ENCODE data around the gene FHAD1. TPM values are rescaled to one million over a fixed set of nuclear protein-coding genes. Genes with fewer than 3 reads are reported as not detected.

The FHAD1 gene
- total RNA-seq, 2 experiments from 2014 or later: not detected

DNA sequence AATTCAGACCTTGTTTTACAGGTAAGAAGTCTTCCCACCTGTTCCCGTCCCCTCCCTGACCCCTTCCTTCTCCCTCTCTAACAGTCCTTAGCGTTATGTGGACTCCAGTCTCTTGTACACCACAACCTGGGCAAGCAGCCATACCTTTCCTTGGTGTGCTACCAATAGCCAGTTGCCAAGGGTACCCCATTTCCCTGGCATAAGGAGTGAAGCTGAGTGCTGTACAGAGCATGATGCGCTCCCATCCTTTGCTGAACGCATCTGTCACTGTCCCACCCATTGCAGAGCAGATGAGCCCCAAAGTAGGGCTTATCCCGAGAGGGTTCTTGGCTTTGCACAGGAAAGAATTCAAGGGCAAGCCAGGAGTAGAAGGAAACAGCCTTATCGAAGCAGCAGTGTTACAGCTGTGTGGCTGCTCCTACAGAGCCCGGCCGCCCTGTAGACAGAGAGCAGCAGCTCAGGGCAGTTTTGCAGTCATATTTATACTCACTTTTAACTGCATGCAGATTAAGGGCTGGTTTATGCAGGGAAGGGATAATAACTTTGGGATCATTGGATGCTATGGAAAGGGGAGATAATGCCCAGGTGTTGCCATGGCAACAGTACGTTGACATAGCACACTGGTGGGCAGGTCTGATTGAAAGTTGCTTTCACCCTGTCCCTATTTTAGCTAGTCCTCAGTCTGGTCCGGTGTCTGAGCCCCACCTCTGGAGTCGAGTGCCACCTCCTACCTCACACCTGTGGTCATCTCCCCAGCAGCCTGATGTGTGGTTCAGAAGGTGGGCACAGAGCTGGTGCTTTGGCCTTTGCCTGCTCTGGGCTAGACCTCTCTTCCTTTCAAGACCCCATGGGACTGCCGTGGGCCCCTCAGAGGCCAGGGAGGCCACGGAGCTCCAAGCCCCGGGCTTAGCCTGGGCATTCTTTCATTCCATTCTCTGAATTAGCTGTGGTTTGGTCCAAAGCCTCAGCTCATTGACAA is 5.1 kb downstream of the FHAD1 start:
- no peaks in the 10 kb centered on the region for H3K79me2 ChIP-seq (ENCODE audit: insufficient read depth, low read depth, low read length)
- ChIA-PET CTCF (ENCODE audit: unreplicated experiment) (no interaction called here), POLR2A (interaction anchor here (0.6 to 0.9 kb wide), 2 partner anchors 23 to 941 kb away, joined by 3 read pairs; no protein-coding TSS in a partner anchor)
- TF ChIP-seq, protein P1, sequence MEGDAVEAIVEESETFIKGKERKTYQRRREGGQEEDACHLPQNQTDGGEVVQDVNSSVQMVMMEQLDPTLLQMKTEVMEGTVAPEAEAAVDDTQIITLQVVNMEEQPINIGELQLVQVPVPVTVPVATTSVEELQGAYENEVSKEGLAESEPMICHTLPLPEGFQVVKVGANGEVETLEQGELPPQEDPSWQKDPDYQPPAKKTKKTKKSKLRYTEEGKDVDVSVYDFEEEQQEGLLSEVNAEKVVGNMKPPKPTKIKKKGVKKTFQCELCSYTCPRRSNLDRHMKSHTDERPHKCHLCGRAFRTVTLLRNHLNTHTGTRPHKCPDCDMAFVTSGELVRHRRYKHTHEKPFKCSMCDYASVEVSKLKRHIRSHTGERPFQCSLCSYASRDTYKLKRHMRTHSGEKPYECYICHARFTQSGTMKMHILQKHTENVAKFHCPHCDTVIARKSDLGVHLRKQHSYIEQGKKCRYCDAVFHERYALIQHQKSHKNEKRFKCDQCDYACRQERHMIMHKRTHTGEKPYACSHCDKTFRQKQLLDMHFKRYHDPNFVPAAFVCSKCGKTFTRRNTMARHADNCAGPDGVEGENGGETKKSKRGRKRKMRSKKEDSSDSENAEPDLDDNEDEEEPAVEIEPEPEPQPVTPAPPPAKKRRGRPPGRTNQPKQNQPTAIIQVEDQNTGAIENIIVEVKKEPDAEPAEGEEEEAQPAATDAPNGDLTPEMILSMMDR (conservative IDR thresholded peaks at IDR 0.05; ENCODE audit: low read length): no peak
- no peak for TF ChIP-seq EZH2phosphoT487 (IDR thresholded peaks at IDR 0.05; ENCODE audit: borderline replicate concordance, low read depth, low read length)
- no peak overlapping the region for H3K27ac ChIP-seq (ENCODE audit: low read depth, low read length, poor library complexity, severe bottlenecking)
- DNase-seq (ENCODE audit: low spot score): no peak
- intact Hi-C loops (cut with micrococcal nuclease; ENCODE audit: unreplicated experiment): no loop called here
- H3K4me1 ChIP-seq (ENCODE audit: insufficient read depth, low read length, poor library complexity, severe bottlenecking): no peaks in the 10 kb centered on the region
- H4K20me1 ChIP-seq (ENCODE audit: insufficient read depth, low read length): no peaks in the 10 kb centered on the region
- no peak overlapping the region for H3K4me3 ChIP-seq (ENCODE audit: low read depth, low read length, poor library complexity, severe bottlenecking)
- no TSS peak for BruUV-seq (replicated peaks)
- no peak overlapping the region for H2AFZ ChIP-seq (ENCODE audit: low read length)
- H3K9me2 ChIP-seq (ENCODE audit: insufficient read depth, low read length): no peaks in the 10 kb centered on the region
- H3K36me3 ChIP-seq (ENCODE audit: insufficient read depth, low read length): no peaks in the 10 kb centered on the region
- H3K9me3 ChIP-seq (ENCODE audit: low read length): no peaks in the 10 kb centered on the region
- H3K4me2 ChIP-seq (ENCODE audit: low read length): no peak overlapping the region

DNA sequence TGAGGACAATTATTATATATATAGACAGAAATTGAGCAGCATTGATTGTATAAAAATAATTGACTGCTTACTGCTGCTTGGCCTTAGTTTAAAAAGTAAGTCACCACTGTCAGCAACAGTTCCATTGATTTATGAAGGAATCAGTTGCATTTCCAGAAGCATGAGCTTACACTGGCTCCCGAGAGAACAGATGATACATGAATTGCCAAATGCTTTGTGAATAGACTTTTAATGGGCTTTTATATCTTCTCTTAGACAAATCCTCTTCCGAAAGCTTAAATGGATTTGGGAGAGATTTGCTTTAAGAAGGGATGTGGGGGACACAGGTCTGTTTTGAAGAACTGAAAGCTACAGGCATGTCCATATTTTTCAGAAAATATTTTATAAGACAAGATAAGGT is 7.5 kb downstream of the FHAD1 start:
- H3K79me2 ChIP-seq (ENCODE audit: insufficient read depth, low read depth, low read length): no peaks in the 10 kb centered on the region
- no TSS peak for BruUV-seq (replicated peaks)
- H3K4me2 ChIP-seq (ENCODE audit: low read length): no peak overlapping the region
- H3K36me3 ChIP-seq (ENCODE audit: insufficient read depth, low read length): no peaks in the 10 kb centered on the region
- H3K9me2 ChIP-seq (ENCODE audit: insufficient read depth, low read length): no peaks in the 10 kb centered on the region
- no peak for DNase-seq (ENCODE audit: low spot score)
- ChIA-PET CTCF (ENCODE audit: unreplicated experiment) (no interaction called here), POLR2A (no interaction called here)
- no peaks in the 10 kb centered on the region for H3K9me3 ChIP-seq (ENCODE audit: low read length)
- intact Hi-C loops (cut with micrococcal nuclease; ENCODE audit: unreplicated experiment): no loop called here
- TF ChIP-seq EZH2phosphoT487 (IDR thresholded peaks at IDR 0.05; ENCODE audit: borderline replicate concordance, low read depth, low read length): no peak
- TF ChIP-seq, protein P1 (conservative IDR thresholded peaks at IDR 0.05; ENCODE audit: low read length): no peak
- no peaks in the 10 kb centered on the region for H3K4me1 ChIP-seq (ENCODE audit: insufficient read depth, low read length, poor library complexity, severe bottlenecking)
- no peaks in the 10 kb centered on the region for H4K20me1 ChIP-seq (ENCODE audit: insufficient read depth, low read length)
- no peak overlapping the region for H3K4me3 ChIP-seq (ENCODE audit: low read depth, low read length, poor library complexity, severe bottlenecking)
- no peak overlapping the region for H2AFZ ChIP-seq (ENCODE audit: low read length)
- no peak overlapping the region for H3K27ac ChIP-seq (ENCODE audit: low read depth, low read length, poor library complexity, severe bottlenecking)
